Liver (tissue), 9 donors: ENCODE results near the gene SLC16A10. TPM values are rescaled to one million over a fixed set of nuclear protein-coding genes. Genes with fewer than 3 reads are reported as not detected.

ENCODE experiments used
- DNase-seq: peaks from one replicate; pipeline ENCODE4 v3.0.0-alpha.2; 2017; ENCODE audit warnings: low spot score
- H3K27ac ChIP-seq, 2 donors: one replicate each; pipeline ENCODE4 v1.7.0; 2013; ENCODE audit warnings: inconsistent platforms in 2 of 2, low read length in 2 of 2, control low read depth in 1 of 2, low read depth in 1 of 2, mild to moderate bottlenecking in 1 of 2
- H3K27me3 ChIP-seq, 4 donors: one replicate each; pipeline versions ENCODE4 v1.6.1 to v1.7.0; 2013; ENCODE audit warnings: low read length in 3 of 4, inconsistent platforms in 1 of 4, mild to moderate bottlenecking in 1 of 4, moderate library complexity in 1 of 4; ENCODE audit not compliant: control insufficient read depth in 4 of 4, insufficient read depth in 4 of 4
- H3K36me3 ChIP-seq, 4 donors: one replicate each; pipeline versions ENCODE4 v1.6.1 to v1.7.0; 2013; ENCODE audit warnings: low read length in 3 of 4, mild to moderate bottlenecking in 3 of 4, low read depth in 1 of 4, moderate library complexity in 1 of 4; ENCODE audit not compliant: control insufficient read depth in 4 of 4, insufficient read depth in 3 of 4
- H3K4me1 ChIP-seq, 4 donors: one replicate each; pipeline versions ENCODE4 v1.6.1 to v1.7.0; 2013; ENCODE audit warnings: low read length in 3 of 4, mild to moderate bottlenecking in 3 of 4, moderate library complexity in 1 of 4; ENCODE audit not compliant: control insufficient read depth in 4 of 4, insufficient read depth in 4 of 4
- H3K4me3 ChIP-seq, 3 donors: one replicate each; pipeline versions ENCODE4 v1.6.1 to v1.7.0; 2013; ENCODE audit warnings: low read length in 3 of 3, control low read depth in 1 of 3, low read depth in 1 of 3, mild to moderate bottlenecking in 1 of 3
- H3K9ac ChIP-seq, 2 donors: one replicate each; pipeline ENCODE4 v1.7.0; 2013; ENCODE audit warnings: low read length in 2 of 2, mild to moderate bottlenecking in 2 of 2, moderate library complexity in 2 of 2, control low read depth in 1 of 2, low read depth in 1 of 2
- H3K9me3 ChIP-seq, 4 donors: one replicate each; pipeline versions ENCODE4 v1.6.1 to v1.7.0; 2013; ENCODE audit warnings: low read length in 3 of 4; ENCODE audit not compliant: control insufficient read depth in 4 of 4
- CTCF ChIP-seq: fragments of 150-350 bp; IDR thresholded peaks from 2 replicates; pipeline ENCODE4 v1.5.1; 2017; ENCODE audit warnings: improper control_type of control experiment, low read depth, low read length; ENCODE audit not compliant: missing input control
- EGR1 ChIP-seq, 2 donors: IDR thresholded peaks; 2 replicates each; pipeline ENCODE4 v1.6.1; 2016 to 2018; ENCODE audit warnings: antibody characterized with exemption in 2 of 2, low read depth in 2 of 2
- FOXA1 ChIP-seq: IDR thresholded peaks from 2 replicates; pipeline ENCODE4 v1.6.1; 2016; ENCODE audit warnings: antibody characterized with exemption
- FOXA2 ChIP-seq: IDR thresholded peaks from 2 replicates; pipeline ENCODE4 v1.6.1; 2016; ENCODE audit warnings: antibody characterized with exemption
- HNF4A ChIP-seq, 2 donors: conservative IDR thresholded peaks; 2 replicates each; pipeline ENCODE4 v1.6.1; 2016; ENCODE audit warnings: antibody characterized with exemption in 2 of 2, mild to moderate bottlenecking in 2 of 2
- JUND ChIP-seq, 2 donors: IDR thresholded peaks; 2 replicates each; pipeline ENCODE4 v1.6.1; 2016; ENCODE audit warnings: antibody characterized with exemption in 2 of 2
- MAX ChIP-seq: IDR thresholded peaks from 2 replicates; pipeline ENCODE4 v1.6.1; 2016; ENCODE audit warnings: antibody characterized with exemption
- NR2F2 ChIP-seq: IDR thresholded peaks from 2 replicates; pipeline ENCODE4 v1.6.1; 2016; ENCODE audit warnings: antibody characterized with exemption
- RAD21 ChIP-seq, 2 donors: IDR thresholded peaks; 2 replicates each; pipeline ENCODE4 v1.6.1; 2016; ENCODE audit warnings: antibody characterized with exemption in 2 of 2, mild to moderate bottlenecking in 2 of 2
- REST ChIP-seq: IDR thresholded peaks from 2 replicates; pipeline ENCODE4 v1.6.1; 2016; ENCODE audit warnings: antibody characterized with exemption, mild to moderate bottlenecking
- RXRA ChIP-seq, 2 donors: IDR thresholded peaks; 2 replicates each; pipeline ENCODE4 v1.6.1; 2017 to 2018; ENCODE audit warnings: antibody characterized with exemption in 2 of 2, mild to moderate bottlenecking in 1 of 2
- TAF1 ChIP-seq: conservative IDR thresholded peaks from 2 replicates; pipeline ENCODE4 v1.6.1; 2016; ENCODE audit warnings: antibody characterized with exemption, mild to moderate bottlenecking
- YY1 ChIP-seq: IDR thresholded peaks from 2 replicates; pipeline ENCODE4 v1.6.1; 2016; ENCODE audit warnings: antibody characterized with exemption, mild to moderate bottlenecking
- ZBTB33 ChIP-seq: IDR thresholded peaks from 2 replicates; pipeline ENCODE4 v1.6.1; 2016; ENCODE audit warnings: antibody characterized with exemption
- WGBS: extraction: QIAGEN DNeasy Blood & Tissue Kit; methylation state at CpG from one replicate; pipeline ENCODE4 v1.1.7; 2013; 5-methylcytosine and 5-hydroxymethylcytosine counted together
- polyA plus RNA-seq, 2 donors: library from polyadenylated mRNA; stranded (reverse) in 1 of 2; unstranded in 1 of 2; fragments of 200-250 nt in 1 of 2; fragments of >200 nt in 1 of 2; fragmentation: Nextera tagmentation in 1 of 2; extraction: Ambion mirVana in 1 of 2; gene quantifications; one replicate each; pipeline versions ENCODE4 v1.2.1 to v1.2.3, GENCODE V29; 2013 to 2015
- total RNA-seq, 2 donors: library from RNA; depleted of rRNA; stranded (reverse); fragments of >200 nt; gene quantifications; one replicate each; pipeline ENCODE4 v1.2.3, GENCODE V29; 2014
- donor health status: healthy.
- donor health status: healthy.
- donor health status: healthy.
- donor health status: healthy.
- donor health status: healthy.

Gene SLC16A10
- total and polyA plus RNA-seq, 4 donors, result 1.8 to 16.7 (median 8.4) TPM

- DNase-seq, result no peak
- WGBS, result 85% methylated on average over 3 of the region's 3 CpGs
- no peaks in the 10 kb centered on the region for H3K36me3 ChIP-seq
- no peaks in the 10 kb centered on the region for H3K9me3 ChIP-seq
- TF ChIP-seq CTCF (no peak), FOXA2 (no peak), RAD21 (IDR thresholded peaks at IDR 0.05) (no peak), NR2F2 (no peak), ZBTB33 (no peak), EGR1 (IDR thresholded peaks at IDR 0.05; ENCODE audit: low read depth in 2 of 2) (no peak), YY1 (no peak), JUND (IDR thresholded peaks at IDR 0.05) (no peak), HNF4A (conservative IDR thresholded peaks at IDR 0.05) (no peak), RXRA (IDR thresholded peaks at IDR 0.05) (no peak), FOXA1 (no peak), TAF1 (no peak)
- H3K27me3 ChIP-seq, result no peaks in the 10 kb centered on the region
- H3K4me3 ChIP-seq, result no peak overlapping the region
- H3K27ac ChIP-seq, result no peak overlapping the region
- no peak overlapping the region for H3K9ac ChIP-seq
- H3K4me1 ChIP-seq, result peaks cover 0 to 2% (median 0%) of the 10 kb centered on the region in 4 donors
Observed at GRCh38 chr6:111052171-111052570, 35.1 kb upstream of the SLC16A10 start.

GRCh38 chr6:111057074-111057752 is 30.1 kb upstream of the SLC16A10 start:
- Histone ChIP-seq H3K27me3 (no peaks in the 10 kb centered on the region), H3K4me1 (peaks cover 0 to 2% (median 0%) of the 10 kb centered on the region in 4 donors), H3K9ac (no peak overlapping the region), H3K27ac (no peak overlapping the region), H3K36me3 (no peaks in the 10 kb centered on the region), H3K4me3 (no peak overlapping the region), H3K9me3 (no peaks in the 10 kb centered on the region)
- DNase-seq, result no peak
- 42% methylated on average over 12 of the region's 12 CpGs for WGBS
- no peak for TF ChIP-seq NR2F2
- TF ChIP-seq YY1, result no peak
- no peak for TF ChIP-seq MAX
- no peak for TF ChIP-seq ZBTB33
- peak; percentile 90 for TF ChIP-seq CTCF
- peak; percentile 89 to 94 for TF ChIP-seq RAD21 (IDR thresholded peaks at IDR 0.05)
- no peak for TF ChIP-seq EGR1 (IDR thresholded peaks at IDR 0.05; ENCODE audit: low read depth in 2 of 2)
- no peak for TF ChIP-seq RXRA (IDR thresholded peaks at IDR 0.05)
- TF ChIP-seq FOXA1, result no peak
- TF ChIP-seq REST, result no peak
